KMS-11 (cell line): ENCODE data around the gene SLC39A7.

Source experiments
- H2AFZ ChIP-seq: fragments of 200-600 bp; sonication (generic); 2 replicates; pipeline ENCODE4 v1.6.1; 2016; ENCODE audit warnings: antibody characterized with exemption, mixed run types, low read depth
- H3K27ac ChIP-seq: fragments of 200-600 bp; sonication (generic); 2 replicates; pipeline ENCODE4 v1.6.1; 2016; ENCODE audit warnings: mild to moderate bottlenecking, mixed run types
- H3K27me3 ChIP-seq: fragments of 200-600 bp; sonication (generic); 2 replicates; pipeline ENCODE4 v1.6.1; 2017; ENCODE audit warnings: mild to moderate bottlenecking, low read depth, mixed run types, moderate library complexity; ENCODE audit not compliant: insufficient read depth
- H3K36me3 ChIP-seq: fragments of 200-600 bp; sonication (generic); 2 replicates; pipeline ENCODE4 v1.6.1; 2017; ENCODE audit warnings: mild to moderate bottlenecking, mixed run types; ENCODE audit not compliant: insufficient read depth
- H3K4me1 ChIP-seq: fragments of 200-600 bp; sonication (generic); 2 replicates; pipeline ENCODE4 v1.6.1; 2016; ENCODE audit warnings: mild to moderate bottlenecking, low read depth, mixed run types; ENCODE audit not compliant: poor library complexity, severe bottlenecking
- H3K4me2 ChIP-seq: fragments of 200-600 bp; sonication (generic); 2 replicates; pipeline ENCODE4 v1.7.0; 2016; ENCODE audit warnings: mild to moderate bottlenecking, mixed run types
- H3K4me3 ChIP-seq: fragments of 200-600 bp; sonication (generic); IDR thresholded peaks from 2 replicates; pipeline ENCODE4 v1.6.1; 2017; ENCODE audit warnings: low read depth, low read length, mixed read lengths; ENCODE audit not compliant: insufficient read depth
- H3K79me2 ChIP-seq: fragments of 200-600 bp; sonication (generic); 2 replicates; pipeline ENCODE4 v1.6.1; 2016; ENCODE audit warnings: low read depth, mixed run types; ENCODE audit not compliant: insufficient read depth
- H3K9ac ChIP-seq: fragments of 200-600 bp; sonication (generic); 2 replicates; pipeline ENCODE4 v1.6.1; 2016; ENCODE audit warnings: mild to moderate bottlenecking, mixed run types
- H4K20me1 ChIP-seq: fragments of 200-600 bp; sonication (generic); 2 replicates; pipeline ENCODE4 v1.6.1; 2016; ENCODE audit warnings: mild to moderate bottlenecking, mixed run types; ENCODE audit not compliant: insufficient read depth
- CTCF ChIP-seq: fragments of 200-600 bp; sonication (generic); conservative IDR thresholded peaks from 2 replicates; pipeline ENCODE4 v1.6.1; 2017; ENCODE audit warnings: low read depth, mild to moderate bottlenecking, antibody characterized with exemption, low read length, moderate library complexity, mixed read lengths

The SLC39A7 gene

GRCh38 chr6:33194431-33194979 is 6.2 kb upstream of the SLC39A7 start:
- Histone ChIP-seq H2AFZ (no peak overlapping the region), H4K20me1 (no peaks in the 10 kb centered on the region), H3K9ac (no peak overlapping the region), H3K4me3 (no peak overlapping the region), H3K79me2 (peaks cover 3% of the 10 kb centered on the region; the same call in 1 of the 2 replicates), H3K36me3 (no peaks in the 10 kb centered on the region), H3K27me3 (no peaks in the 10 kb centered on the region), H3K27ac (no peak overlapping the region), H3K4me2 (no peak overlapping the region), H3K4me1 (no peaks in the 10 kb centered on the region)
- no peak for TF ChIP-seq CTCF

GRCh38 chr6:33195304-33196165 is 5.1 kb upstream of the SLC39A7 start:
- Histone ChIP-seq H3K4me1 (no peaks in the 10 kb centered on the region), H3K27ac (no peak overlapping the region), H3K4me3 (no peak overlapping the region), H3K36me3 (no peaks in the 10 kb centered on the region), H2AFZ (no peak overlapping the region), H4K20me1 (no peaks in the 10 kb centered on the region), H3K79me2 (peaks cover 6% of the 10 kb centered on the region; the same call in 1 of the 2 replicates), H3K4me2 (no peak overlapping the region), H3K27me3 (no peaks in the 10 kb centered on the region), H3K9ac (no peak overlapping the region)
- TF ChIP-seq CTCF = no peak

- Histone ChIP-seq H3K4me1 (peaks cover 8% of the 10 kb centered on the region), H3K27me3 (no peaks in the 10 kb centered on the region), H3K9ac (no peak overlapping the region), H3K4me2 (no peak overlapping the region), H3K36me3 (no peaks in the 10 kb centered on the region), H3K27ac (no peak overlapping the region), H4K20me1 (no peaks in the 10 kb centered on the region), H3K79me2 (peaks cover 24% of the 10 kb centered on the region), H2AFZ (no peak overlapping the region), H3K4me3 (no peak overlapping the region)
- TF ChIP-seq CTCF = peak; percentile 77
Observed at GRCh38 chr6:33197431-33198048, 3.1 kb upstream of the SLC39A7 start.

- H4K20me1 ChIP-seq = no peaks in the 10 kb centered on the region
- H3K4me1 ChIP-seq = peaks cover 8% of the 10 kb centered on the region
- H2AFZ ChIP-seq = no peak overlapping the region
- H3K36me3 ChIP-seq = no peaks in the 10 kb centered on the region
- TF ChIP-seq CTCF = no peak
- no peaks in the 10 kb centered on the region for H3K27me3 ChIP-seq
- H3K4me3 ChIP-seq = no peak overlapping the region
- no peak overlapping the region for H3K27ac ChIP-seq
- H3K79me2 ChIP-seq = peaks cover 24% of the 10 kb centered on the region
- no peak overlapping the region for H3K4me2 ChIP-seq
- H3K9ac ChIP-seq = no peak overlapping the region
Observed at GRCh38 chr6:33198159-33198852, 2.4 kb upstream of the SLC39A7 start.
